Measurements from ENCODE around the gene GCHFR.

The GCHFR gene

GRCh38 chr15:40723919-40724318 lies 39.9 kb upstream of the GCHFR start:
- Histone ChIP-seq H3K4me3 (replicated peaks; ENCODE audit: insufficient read depth, low read length) (no peak overlapping the region), H3K27me3 (ENCODE audit: insufficient read depth, poor library complexity, severe bottlenecking) (no peaks in the 10 kb centered on the region), H3K27ac (replicated peaks) (no peak overlapping the region)
- TF ChIP-seq, protein P1, sequence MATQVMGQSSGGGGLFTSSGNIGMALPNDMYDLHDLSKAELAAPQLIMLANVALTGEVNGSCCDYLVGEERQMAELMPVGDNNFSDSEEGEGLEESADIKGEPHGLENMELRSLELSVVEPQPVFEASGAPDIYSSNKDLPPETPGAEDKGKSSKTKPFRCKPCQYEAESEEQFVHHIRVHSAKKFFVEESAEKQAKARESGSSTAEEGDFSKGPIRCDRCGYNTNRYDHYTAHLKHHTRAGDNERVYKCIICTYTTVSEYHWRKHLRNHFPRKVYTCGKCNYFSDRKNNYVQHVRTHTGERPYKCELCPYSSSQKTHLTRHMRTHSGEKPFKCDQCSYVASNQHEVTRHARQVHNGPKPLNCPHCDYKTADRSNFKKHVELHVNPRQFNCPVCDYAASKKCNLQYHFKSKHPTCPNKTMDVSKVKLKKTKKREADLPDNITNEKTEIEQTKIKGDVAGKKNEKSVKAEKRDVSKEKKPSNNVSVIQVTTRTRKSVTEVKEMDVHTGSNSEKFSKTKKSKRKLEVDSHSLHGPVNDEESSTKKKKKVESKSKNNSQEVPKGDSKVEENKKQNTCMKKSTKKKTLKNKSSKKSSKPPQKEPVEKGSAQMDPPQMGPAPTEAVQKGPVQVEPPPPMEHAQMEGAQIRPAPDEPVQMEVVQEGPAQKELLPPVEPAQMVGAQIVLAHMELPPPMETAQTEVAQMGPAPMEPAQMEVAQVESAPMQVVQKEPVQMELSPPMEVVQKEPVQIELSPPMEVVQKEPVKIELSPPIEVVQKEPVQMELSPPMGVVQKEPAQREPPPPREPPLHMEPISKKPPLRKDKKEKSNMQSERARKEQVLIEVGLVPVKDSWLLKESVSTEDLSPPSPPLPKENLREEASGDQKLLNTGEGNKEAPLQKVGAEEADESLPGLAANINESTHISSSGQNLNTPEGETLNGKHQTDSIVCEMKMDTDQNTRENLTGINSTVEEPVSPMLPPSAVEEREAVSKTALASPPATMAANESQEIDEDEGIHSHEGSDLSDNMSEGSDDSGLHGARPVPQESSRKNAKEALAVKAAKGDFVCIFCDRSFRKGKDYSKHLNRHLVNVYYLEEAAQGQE (IDR thresholded peaks at IDR 0.05; ENCODE audit: insufficient replicate concordance, low read depth): no peak
- TF ChIP-seq, protein P2, sequence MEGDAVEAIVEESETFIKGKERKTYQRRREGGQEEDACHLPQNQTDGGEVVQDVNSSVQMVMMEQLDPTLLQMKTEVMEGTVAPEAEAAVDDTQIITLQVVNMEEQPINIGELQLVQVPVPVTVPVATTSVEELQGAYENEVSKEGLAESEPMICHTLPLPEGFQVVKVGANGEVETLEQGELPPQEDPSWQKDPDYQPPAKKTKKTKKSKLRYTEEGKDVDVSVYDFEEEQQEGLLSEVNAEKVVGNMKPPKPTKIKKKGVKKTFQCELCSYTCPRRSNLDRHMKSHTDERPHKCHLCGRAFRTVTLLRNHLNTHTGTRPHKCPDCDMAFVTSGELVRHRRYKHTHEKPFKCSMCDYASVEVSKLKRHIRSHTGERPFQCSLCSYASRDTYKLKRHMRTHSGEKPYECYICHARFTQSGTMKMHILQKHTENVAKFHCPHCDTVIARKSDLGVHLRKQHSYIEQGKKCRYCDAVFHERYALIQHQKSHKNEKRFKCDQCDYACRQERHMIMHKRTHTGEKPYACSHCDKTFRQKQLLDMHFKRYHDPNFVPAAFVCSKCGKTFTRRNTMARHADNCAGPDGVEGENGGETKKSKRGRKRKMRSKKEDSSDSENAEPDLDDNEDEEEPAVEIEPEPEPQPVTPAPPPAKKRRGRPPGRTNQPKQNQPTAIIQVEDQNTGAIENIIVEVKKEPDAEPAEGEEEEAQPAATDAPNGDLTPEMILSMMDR (IDR thresholded peaks at IDR 0.05; ENCODE audit: insufficient read depth, low read length): no peak
- TF ChIP-seq POLR2AphosphoS5 (IDR thresholded peaks at IDR 0.05; ENCODE audit: low read depth) (no peak), SPI1 (IDR thresholded peaks at IDR 0.05; ENCODE audit: borderline replicate concordance, low read depth) (no peak), GABPA (IDR thresholded peaks at IDR 0.05; ENCODE audit: low read depth) (no peak)
- no peak for DNase-seq (ENCODE audit: low read depth in 1 of 2, low spot score in 1 of 2)

DNA sequence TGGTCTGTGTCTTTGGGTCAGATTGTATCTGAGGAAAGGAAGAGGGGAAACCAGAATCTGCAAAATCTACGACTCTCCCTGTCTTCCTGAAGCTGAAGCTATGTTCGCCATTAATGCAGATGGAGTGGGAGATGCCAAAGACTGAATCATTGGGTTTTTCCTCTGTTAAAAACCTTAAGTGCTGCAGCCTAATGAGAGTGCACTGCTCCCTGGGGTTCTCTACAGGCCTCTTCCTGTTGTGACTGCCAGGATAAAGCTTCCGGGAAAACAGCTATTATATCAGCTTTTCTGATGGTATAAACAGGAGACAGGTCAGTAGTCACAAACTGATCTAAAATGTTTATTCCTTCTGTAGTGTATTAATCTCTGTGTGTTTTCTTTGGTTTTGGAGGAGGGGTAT lies 32.8 kb upstream of the GCHFR start:
- Histone ChIP-seq H3K27me3 (ENCODE audit: insufficient read depth, poor library complexity, severe bottlenecking) (no peaks in the 10 kb centered on the region), H3K4me3 (replicated peaks; ENCODE audit: insufficient read depth, low read length) (no peak overlapping the region), H3K27ac (replicated peaks) (no peak overlapping the region)
- DNase-seq (ENCODE audit: low read depth in 1 of 2, low spot score in 1 of 2): no peak
- TF ChIP-seq, protein P2 (IDR thresholded peaks at IDR 0.05; ENCODE audit: insufficient read depth, low read length): no peak
- TF ChIP-seq GABPA (IDR thresholded peaks at IDR 0.05; ENCODE audit: low read depth) (no peak), POLR2AphosphoS5 (IDR thresholded peaks at IDR 0.05; ENCODE audit: low read depth) (no peak), SPI1 (IDR thresholded peaks at IDR 0.05; ENCODE audit: borderline replicate concordance, low read depth) (no peak)
- TF ChIP-seq, protein P1 (IDR thresholded peaks at IDR 0.05; ENCODE audit: insufficient replicate concordance, low read depth): no peak

DNA sequence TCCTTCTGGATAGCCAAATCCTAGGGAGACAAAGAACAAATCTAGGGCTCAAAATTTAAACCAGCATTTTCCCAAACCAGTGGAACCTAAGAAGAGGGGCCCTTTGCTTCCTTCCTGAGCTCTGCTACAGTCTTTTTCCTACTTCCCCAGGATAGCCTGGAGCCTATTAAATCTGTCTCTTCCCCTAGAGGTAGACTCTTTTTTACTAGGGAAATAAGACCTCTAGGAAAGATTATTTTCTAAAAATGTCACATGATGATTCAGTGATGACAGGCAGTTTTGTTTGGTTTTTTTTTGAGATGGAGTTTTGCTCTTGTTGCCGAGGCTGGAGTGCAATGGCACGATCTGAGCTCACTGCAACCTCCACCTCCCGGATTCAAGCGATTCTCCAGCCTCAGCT lies 27.3 kb upstream of the GCHFR start:
- Histone ChIP-seq H3K4me3 (replicated peaks; ENCODE audit: insufficient read depth, low read length) (no peak overlapping the region), H3K27me3 (ENCODE audit: insufficient read depth, poor library complexity, severe bottlenecking) (no peaks in the 10 kb centered on the region), H3K27ac (replicated peaks) (no peak overlapping the region)
- no peak for DNase-seq (ENCODE audit: low read depth in 1 of 2, low spot score in 1 of 2)
- no peak for TF ChIP-seq GABPA (IDR thresholded peaks at IDR 0.05; ENCODE audit: low read depth)
- TF ChIP-seq, protein P1 (IDR thresholded peaks at IDR 0.05; ENCODE audit: insufficient replicate concordance, low read depth): no peak
- no peak for TF ChIP-seq POLR2AphosphoS5 (IDR thresholded peaks at IDR 0.05; ENCODE audit: low read depth)
- TF ChIP-seq, protein P2 (IDR thresholded peaks at IDR 0.05; ENCODE audit: insufficient read depth, low read length): no peak
- no peak for TF ChIP-seq SPI1 (IDR thresholded peaks at IDR 0.05; ENCODE audit: borderline replicate concordance, low read depth)

Measured in HL-60 (cell line).